Esophagus muscularis mucosa (tissue), 4 donors: Measurements from ENCODE around the gene SAE1. TPM values are rescaled to one million over a fixed set of nuclear protein-coding genes. Genes with fewer than 3 reads are reported as not detected.

Source experiments
- DNase-seq: peaks from one replicate; pipeline ENCODE4 v3.0.0-alpha.2; 2017; ENCODE audit errors: extremely low spot score
- H3K27ac ChIP-seq, 4 donors: fragments of 200-600 bp; sonication (generic); replicated peaks in 1 of 4; 1 replicate in 3 of 4; 2 replicates in 1 of 4; pipeline ENCODE4 v1.5.1; 2016 to 2019; ENCODE audit warnings: mild to moderate bottlenecking in 1 of 4
- H3K27me3 ChIP-seq, 4 donors: fragments of 200-600 bp; sonication (generic); one replicate each; pipeline versions ENCODE4 v1.5.1 to v1.6.0; 2016 to 2019
- H3K36me3 ChIP-seq, 4 donors: fragments of 200-600 bp; sonication (generic); one replicate each; pipeline ENCODE4 v1.5.1; 2016 to 2019
- H3K4me1 ChIP-seq, 4 donors: fragments of 200-600 bp; sonication (generic); one replicate each; pipeline ENCODE4 v1.5.1; 2016 to 2019
- H3K4me3 ChIP-seq, 4 donors: fragments of 200-600 bp; sonication (generic); 1 replicate in 2 of 4; 2 replicates in 2 of 4; pipeline ENCODE4 v1.5.1; 2016 to 2019; ENCODE audit warnings: mild to moderate bottlenecking in 4 of 4, moderate library complexity in 1 of 4
- H3K9me3 ChIP-seq, 4 donors: fragments of 200-600 bp; sonication (generic); 1 replicate in 3 of 4; 2 replicates in 1 of 4; pipeline ENCODE4 v1.5.1; 2016 to 2019
- EP300 ChIP-seq: sonication (generic); formaldehyde crosslinking; IDR thresholded peaks from one replicate; pipeline ENCODE4 v1.6.1; 2017; ENCODE audit warnings: antibody characterized with exemption
- POLR2A ChIP-seq: fragments of 450-650 bp; IDR thresholded peaks from one replicate; pipeline ENCODE4 v1.6.1; 2017; ENCODE audit warnings: antibody characterized with exemption, moderate library complexity, mild to moderate bottlenecking, low read depth
- POLR2AphosphoS5 ChIP-seq, 2 donors: sonication (generic); formaldehyde crosslinking; IDR thresholded peaks; one replicate each; pipeline ENCODE4 v1.6.1; 2017; ENCODE audit warnings: antibody characterized with exemption in 2 of 2
- WGBS: methylation state at CpG from one replicate; pipeline ENCODE4 v1.1.5; 2018; 5-methylcytosine and 5-hydroxymethylcytosine counted together
- intact Hi-C: fragments of 100-400 bp; cut with DNase I; formaldehyde crosslinking; loops from one replicate; pipeline ENCODE4 v1.15.1; 2023
- total RNA-seq, 4 donors: library from RNA; depleted of rRNA; stranded (reverse); fragments of >200 nt; gene quantifications; one replicate each; pipeline versions ENCODE4 v1.1.0 to v1.2.1, GENCODE V29; 2016
- TF ChIP-seq, protein P1 (sequence below), 3 experiments: fragments of 200-600 bp in 2 of 3; fragments of 450-650 bp in 1 of 3; sonication (generic) in 2 of 3; IDR thresholded peaks; one replicate each; pipeline ENCODE4 v1.5.1; 2017 to 2019; ENCODE audit warnings: antibody characterized with exemption in 3 of 3, mild to moderate bottlenecking in 2 of 3, moderate library complexity in 1 of 3

Gene SAE1
- total RNA-seq, 4 donors from 2014 or later = 130 to 143 (median 136) TPM

DNA sequence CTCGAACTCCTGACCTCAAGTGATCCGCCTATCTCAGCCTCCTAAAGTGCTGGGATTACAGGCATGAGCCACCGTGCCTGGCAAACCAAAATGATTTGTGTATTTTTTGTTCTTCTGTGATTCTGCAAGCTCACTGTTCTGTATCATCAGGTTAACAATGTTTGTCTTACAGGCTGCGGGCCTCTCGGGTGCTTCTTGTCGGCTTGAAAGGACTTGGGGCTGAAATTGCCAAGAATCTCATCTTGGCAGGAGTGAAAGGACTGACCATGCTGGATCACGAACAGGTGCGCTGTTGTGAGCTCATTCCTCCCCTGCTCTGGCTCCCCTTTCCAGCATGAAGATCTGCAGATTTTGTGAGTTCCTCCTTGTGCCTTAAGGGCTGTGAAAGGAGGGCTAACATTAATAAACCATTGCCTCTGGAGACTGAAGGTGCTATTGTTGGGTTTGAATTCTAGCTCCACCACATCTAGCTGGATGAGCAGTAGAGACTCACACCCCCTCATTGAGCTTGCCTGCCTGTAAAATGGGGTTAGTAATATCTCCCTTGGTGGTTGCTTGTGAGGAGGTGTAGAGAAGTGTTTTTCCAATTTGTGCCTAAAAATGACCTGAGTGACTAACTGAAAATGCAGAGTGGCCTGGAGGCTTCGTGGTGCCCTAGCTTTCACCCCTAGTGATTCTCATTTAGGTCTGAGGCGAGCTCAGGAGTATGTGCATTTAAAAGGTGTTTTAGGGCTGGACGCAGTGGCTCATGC lies 12.9 kb downstream of the SAE1 start:
- peaks cover 16 to 52% (median 48%) of the 10 kb centered on the region in 4 donors for H3K36me3 ChIP-seq
- H3K9me3 ChIP-seq = no peaks in the 10 kb centered on the region
- intact Hi-C loops = no loop called here

DNA sequence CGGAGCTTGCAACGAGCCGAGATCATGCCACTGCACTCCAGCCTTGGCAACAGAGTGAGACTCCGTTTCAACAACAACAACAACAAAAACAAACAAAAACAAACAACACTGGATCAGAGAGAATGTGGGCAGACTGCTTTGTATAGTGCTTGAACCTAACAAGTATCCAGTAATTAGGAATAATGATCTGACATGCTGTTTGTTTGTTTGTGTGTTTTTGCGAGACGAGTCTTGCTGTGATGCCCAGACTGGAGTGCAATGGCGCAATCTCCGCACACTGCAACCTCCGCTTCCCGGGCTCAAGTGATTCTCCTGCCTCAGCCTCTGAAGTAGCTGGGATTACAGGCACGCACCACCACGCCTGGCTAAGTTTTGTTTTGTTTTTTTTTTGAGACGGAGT lies 14.0 kb downstream of the SAE1 start:
- Histone ChIP-seq H3K4me3 (no peak overlapping the region), H3K27me3 (no peaks in the 10 kb centered on the region), H3K36me3 (peaks cover 16 to 60% (median 52%) of the 10 kb centered on the region in 4 donors), H3K9me3 (no peaks in the 10 kb centered on the region), H3K27ac (peak overlapping the region; percentile 78 to 86 (median 80)), H3K4me1 (peaks cover 3 to 51% (median 44%) of the 10 kb centered on the region in 4 donors)
- no peak for DNase-seq
- 84% methylated on average over 13 of the region's 13 CpGs for WGBS
- TF ChIP-seq, protein P1, sequence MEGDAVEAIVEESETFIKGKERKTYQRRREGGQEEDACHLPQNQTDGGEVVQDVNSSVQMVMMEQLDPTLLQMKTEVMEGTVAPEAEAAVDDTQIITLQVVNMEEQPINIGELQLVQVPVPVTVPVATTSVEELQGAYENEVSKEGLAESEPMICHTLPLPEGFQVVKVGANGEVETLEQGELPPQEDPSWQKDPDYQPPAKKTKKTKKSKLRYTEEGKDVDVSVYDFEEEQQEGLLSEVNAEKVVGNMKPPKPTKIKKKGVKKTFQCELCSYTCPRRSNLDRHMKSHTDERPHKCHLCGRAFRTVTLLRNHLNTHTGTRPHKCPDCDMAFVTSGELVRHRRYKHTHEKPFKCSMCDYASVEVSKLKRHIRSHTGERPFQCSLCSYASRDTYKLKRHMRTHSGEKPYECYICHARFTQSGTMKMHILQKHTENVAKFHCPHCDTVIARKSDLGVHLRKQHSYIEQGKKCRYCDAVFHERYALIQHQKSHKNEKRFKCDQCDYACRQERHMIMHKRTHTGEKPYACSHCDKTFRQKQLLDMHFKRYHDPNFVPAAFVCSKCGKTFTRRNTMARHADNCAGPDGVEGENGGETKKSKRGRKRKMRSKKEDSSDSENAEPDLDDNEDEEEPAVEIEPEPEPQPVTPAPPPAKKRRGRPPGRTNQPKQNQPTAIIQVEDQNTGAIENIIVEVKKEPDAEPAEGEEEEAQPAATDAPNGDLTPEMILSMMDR (IDR thresholded peaks at IDR 0.05) = no peak
- no peak for TF ChIP-seq POLR2A
- no peak for TF ChIP-seq POLR2AphosphoS5 (IDR thresholded peaks at IDR 0.05)
- no peak for TF ChIP-seq EP300
- intact Hi-C loops = loop anchor here (5.0 kb wide), 1 partner anchor 48 kb away; no protein-coding TSS in a partner anchor

More for the DNA sequence above, 12.9 kb downstream of the SAE1 start:
- no peak for TF ChIP-seq POLR2A
- TF ChIP-seq, protein P1 (IDR thresholded peaks at IDR 0.05) = no peak
- TF ChIP-seq EP300 = no peak
- peak; percentile 57 to 69 for TF ChIP-seq POLR2AphosphoS5 (IDR thresholded peaks at IDR 0.05)
- no peaks in the 10 kb centered on the region for H3K27me3 ChIP-seq
- H3K4me3 ChIP-seq = no peak overlapping the region
- peaks cover 0 to 49% (median 40%) of the 10 kb centered on the region in 4 donors for H3K4me1 ChIP-seq
- WGBS = 59% methylated on average over 10 of the region's 11 CpGs
- H3K27ac ChIP-seq = peak overlapping the region; percentile 78 to 86 (median 80)
- DNase-seq = no peak

DNA sequence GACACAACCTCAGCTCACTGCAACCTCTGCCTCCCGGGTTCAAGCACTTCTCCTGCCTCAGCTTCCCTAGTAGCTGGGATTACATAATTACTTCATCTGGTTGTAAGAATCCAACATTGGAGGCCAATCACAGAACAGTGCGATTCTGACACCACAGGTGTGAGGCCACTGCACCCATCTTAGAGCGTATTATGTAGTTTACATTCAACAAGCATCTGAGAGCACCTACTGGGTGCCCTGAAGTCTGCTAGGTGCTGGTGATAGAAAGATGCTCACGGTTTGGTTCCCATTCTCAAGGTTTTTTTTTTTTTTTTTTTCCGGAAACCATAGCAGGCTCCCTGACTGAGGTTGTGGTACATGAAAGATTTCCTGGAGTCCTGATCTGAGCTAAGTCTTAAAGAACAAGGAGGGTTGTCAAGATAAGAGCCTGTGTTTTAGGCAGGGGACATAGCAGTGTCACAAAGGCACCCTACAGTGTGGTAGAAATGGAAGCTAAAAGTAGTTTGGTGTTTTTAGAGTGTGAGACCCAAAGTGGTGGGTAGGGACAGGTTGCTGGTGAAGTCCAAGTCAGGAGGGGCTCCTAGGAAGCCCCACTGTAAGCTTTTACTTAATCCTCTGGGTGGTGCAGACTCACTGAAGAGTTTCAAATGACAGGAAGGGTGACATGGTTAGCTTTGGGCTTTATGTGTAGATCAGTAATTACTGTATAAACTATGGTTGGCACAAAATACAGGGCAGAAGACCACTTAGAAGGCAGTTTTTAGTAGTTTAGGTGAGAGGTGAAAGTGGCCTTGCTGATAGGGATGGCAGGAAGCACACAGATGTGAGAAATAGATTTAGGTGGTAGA lies 15.2 kb downstream of the SAE1 start:
- H3K4me3 ChIP-seq = no peak overlapping the region
- peaks cover 16 to 66% (median 60%) of the 10 kb centered on the region in 4 donors for H3K36me3 ChIP-seq
- WGBS = 77% methylated on average over 4 of the region's 5 CpGs
- peaks cover 6 to 53% (median 53%) of the 10 kb centered on the region in 4 donors for H3K4me1 ChIP-seq
- H3K27me3 ChIP-seq = no peaks in the 10 kb centered on the region
- H3K27ac ChIP-seq = peak overlapping the region in 3 of 4 donors; percentile 20 to 79 (median 31)
- DNase-seq = no peak
- TF ChIP-seq POLR2A (no peak), EP300 (no peak), POLR2AphosphoS5 (IDR thresholded peaks at IDR 0.05) (no peak)
- TF ChIP-seq, protein P1 (IDR thresholded peaks at IDR 0.05) = no peak
- no peaks in the 10 kb centered on the region for H3K9me3 ChIP-seq
- intact Hi-C loops = loop anchor here (1.0 to 5.0 kb wide), 2 partner anchors 46 to 102 kb away; no protein-coding TSS in a partner anchor

DNA sequence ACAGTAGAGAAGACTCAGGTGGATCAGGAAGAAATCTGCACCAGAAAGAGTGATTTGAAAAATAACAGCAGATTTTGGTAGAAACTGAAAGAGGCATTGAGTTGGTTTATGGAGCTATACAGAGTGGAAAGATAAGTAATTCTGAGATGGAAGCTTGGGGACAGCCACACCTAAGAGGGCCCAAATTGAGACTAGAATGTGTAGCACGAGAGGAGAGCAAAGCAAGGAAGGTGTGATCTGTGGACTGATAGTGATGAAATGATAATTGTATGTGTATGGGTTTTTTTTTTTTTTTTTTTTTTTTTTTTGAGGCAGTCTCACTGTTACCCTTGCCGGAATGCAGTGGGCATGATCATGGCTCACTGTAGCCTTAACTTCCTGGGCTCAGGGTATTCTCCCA lies 16.3 kb downstream of the SAE1 start:
- TF ChIP-seq POLR2A (no peak), EP300 (no peak)
- intact Hi-C loops = loop anchor here (1.0 to 5.0 kb wide), 2 partner anchors 45 to 101 kb away; no protein-coding TSS in a partner anchor
- peaks cover 7 to 53% (median 53%) of the 10 kb centered on the region in 4 donors for H3K4me1 ChIP-seq
- no peaks in the 10 kb centered on the region for H3K9me3 ChIP-seq
- WGBS = 90% methylated on average over 2 of the region's 2 CpGs
- H3K27me3 ChIP-seq = no peaks in the 10 kb centered on the region
- no peak overlapping the region for H3K4me3 ChIP-seq
- DNase-seq = no peak
- H3K36me3 ChIP-seq = peaks cover 16 to 75% (median 69%) of the 10 kb centered on the region in 4 donors
- peak overlapping the region in 1 of 4 donors; percentile 35 for H3K27ac ChIP-seq

DNA sequence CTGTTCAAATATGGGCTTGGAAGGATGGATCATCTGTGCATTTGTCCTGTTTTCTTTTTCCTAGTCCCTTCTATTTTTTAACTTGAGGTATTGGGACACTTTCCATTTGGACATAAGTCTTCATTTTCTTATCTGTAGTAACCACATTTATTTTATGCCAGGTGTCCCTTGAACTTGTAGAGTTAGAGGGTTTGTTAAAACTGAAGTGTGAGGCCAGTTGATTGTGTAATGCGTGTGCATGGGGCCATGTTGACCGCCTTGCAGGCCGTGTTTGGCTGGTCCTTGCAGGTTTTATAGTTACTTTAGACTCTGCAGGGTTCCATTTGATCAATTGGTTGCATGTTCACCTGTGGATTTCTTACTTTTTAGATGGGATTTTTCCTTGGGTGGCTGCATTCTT lies 21.0 kb downstream of the SAE1 start:
- H3K9me3 ChIP-seq = no peaks in the 10 kb centered on the region
- WGBS = 84% methylated on average over 3 of the region's 3 CpGs
- H3K4me3 ChIP-seq = no peak overlapping the region
- no peaks in the 10 kb centered on the region for H3K27me3 ChIP-seq
- peak overlapping the region; percentile 79 to 90 (median 84) for H3K27ac ChIP-seq
- peaks cover 24 to 75% (median 74%) of the 10 kb centered on the region in 4 donors for H3K4me1 ChIP-seq
- TF ChIP-seq, protein P1 (IDR thresholded peaks at IDR 0.05) = no peak
- TF ChIP-seq POLR2AphosphoS5 (IDR thresholded peaks at IDR 0.05) (no peak), POLR2A (no peak), EP300 (no peak)
- no peak for DNase-seq
- intact Hi-C loops = no loop called here
- H3K36me3 ChIP-seq = peaks cover 0 to 80% (median 58%) of the 10 kb centered on the region in 4 donors
